Activated CD4-positive, alpha-beta T cell treated with anti-CD3 and anti-CD28 coated beads for 36 hours (primary cell): Measurements from ENCODE around the gene CAB39L. TPM values are rescaled to one million over a fixed set of nuclear protein-coding genes. Genes with fewer than 3 reads are reported as not detected.

ENCODE experiments used
- ATAC-seq: fragments of 200-7000 bp; cut with Tn5 transposase; one replicate; pipeline ENCODE4 v1.10.0; 2021; ENCODE audit warnings: mild to moderate bottlenecking, moderate library complexity
- CTCF ChIA-PET: fragments of 350-600 bp; sonication (Branson Sonifier 250); formaldehyde crosslinking; loops from one replicate; lab custom pipeline; 2021; ENCODE audit warnings: antibody characterized with exemption; lab: Charles Lee
- POLR2A ChIA-PET: fragments of 350-600 bp; sonication (Branson Sonifier 250); formaldehyde crosslinking; loops from one replicate; lab custom pipeline; 2021; ENCODE audit warnings: antibody characterized with exemption, inconsistent platforms; lab: Charles Lee
- DNase-seq: peaks from one replicate; pipeline ENCODE4 v3.0.0-alpha.2; 2020
- H3K27ac Mint-ChIP-seq: one replicate; pipeline ENCODE4 v1.8.0; 2021; ENCODE audit warnings: mixed read lengths
- H3K27me3 Mint-ChIP-seq: one replicate; pipeline ENCODE4 v1.8.0; 2021; ENCODE audit warnings: mixed read lengths
- H3K36me3 Mint-ChIP-seq: one replicate; pipeline ENCODE4 v1.8.0; 2021; ENCODE audit warnings: low read depth, mixed read lengths
- H3K4me1 Mint-ChIP-seq: one replicate; pipeline ENCODE4 v1.8.0; 2021; ENCODE audit warnings: mixed read lengths
- H3K4me3 Mint-ChIP-seq: one replicate; pipeline ENCODE4 v1.8.0; 2021; ENCODE audit warnings: mild to moderate bottlenecking, moderate library complexity, mixed read lengths
- H3K9me3 Mint-ChIP-seq: one replicate; pipeline ENCODE4 v1.8.0; 2021; ENCODE audit warnings: low read depth, mixed read lengths
- intact Hi-C, 2 experiments: fragments of 100-400 bp; cut with DNase I in 1 of 2; cut with micrococcal nuclease in 1 of 2; formaldehyde crosslinking; loops; one replicate each; pipeline versions ENCODE4 v1.14.2 to v1.15.1; 2022 to 2024; cut with DNase I, micrococcal nuclease
- total RNA-seq, 2 experiments: library from RNA; stranded (reverse); gene quantifications; one replicate each; pipeline ENCODE4 v1.2.3, GENCODE V29; 2021

The CAB39L gene
- total RNA-seq, 2 experiments from 2014 or later = 4.8 to 5.7 TPM

GRCh38 chr13:49368688-49369087 is 75.2 kb downstream of the CAB39L start:
- DNase-seq (no peak), ATAC-seq (no peak)
- no peak overlapping the region for H3K27ac Mint-ChIP-seq
- H3K4me3 Mint-ChIP-seq = no peak overlapping the region
- peaks cover 19% of the 10 kb centered on the region for H3K4me1 Mint-ChIP-seq
- intact Hi-C loops = no loop called here
- H3K36me3 Mint-ChIP-seq = peaks cover 5% of the 10 kb centered on the region
- peaks cover 2% of the 10 kb centered on the region for H3K27me3 Mint-ChIP-seq
- CTCF ChIA-PET = no interaction called here
- POLR2A ChIA-PET = no interaction called here
- peaks cover 7% of the 10 kb centered on the region for H3K9me3 Mint-ChIP-seq

- POLR2A ChIA-PET = no interaction called here
Measured at GRCh38 chr13:49367640-49368422, 76.0 kb downstream of the CAB39L start.

GRCh38 chr13:49366841-49367240 is 77.0 kb downstream of the CAB39L start:
- no peak overlapping the region for H3K4me3 Mint-ChIP-seq
- no peak for ATAC-seq
- CTCF ChIA-PET = no interaction called here

More at GRCh38 chr13:49367640-49368422, 76.0 kb downstream of the CAB39L start:
- no peak overlapping the region for H3K4me3 Mint-ChIP-seq
- intact Hi-C loops = no loop called here
- DNase-seq (no peak), ATAC-seq (no peak)
- CTCF ChIA-PET = interaction anchor here (0.6 to 1.1 kb wide), 3 partner anchors 130 to 392 kb away, joined by 3 read pairs; no protein-coding TSS in a partner anchor
- H3K4me1 Mint-ChIP-seq = peaks cover 16% of the 10 kb centered on the region
- no peak overlapping the region for H3K27ac Mint-ChIP-seq
- peaks cover 9% of the 10 kb centered on the region for H3K9me3 Mint-ChIP-seq
- peaks cover 2% of the 10 kb centered on the region for H3K27me3 Mint-ChIP-seq
- H3K36me3 Mint-ChIP-seq = peaks cover 5% of the 10 kb centered on the region

GRCh38 chr13:49357694-49358093 is 86.2 kb downstream of the CAB39L start:
- Mint-ChIP-seq H3K4me1 (no peaks in the 10 kb centered on the region), H3K9me3 (peaks cover 4% of the 10 kb centered on the region), H3K4me3 (no peak overlapping the region), H3K36me3 (peaks cover 9% of the 10 kb centered on the region), H3K27ac (no peak overlapping the region), H3K27me3 (no peaks in the 10 kb centered on the region)
- ATAC-seq (no peak), DNase-seq (no peak)
- CTCF ChIA-PET = no interaction called here
- POLR2A ChIA-PET = no interaction called here
- intact Hi-C loops = no loop called here

More at GRCh38 chr13:49366841-49367240, 77.0 kb downstream of the CAB39L start:
- H3K27me3 Mint-ChIP-seq = peaks cover 2% of the 10 kb centered on the region
- H3K36me3 Mint-ChIP-seq = peaks cover 7% of the 10 kb centered on the region
- H3K9me3 Mint-ChIP-seq = peaks cover 14% of the 10 kb centered on the region
- H3K4me1 Mint-ChIP-seq = peaks cover 6% of the 10 kb centered on the region
- POLR2A ChIA-PET = no interaction called here
- intact Hi-C loops = no loop called here
- H3K27ac Mint-ChIP-seq = no peak overlapping the region
- no peak for DNase-seq

GRCh38 chr13:49356223-49356622 is 87.6 kb downstream of the CAB39L start:
- H3K4me1 Mint-ChIP-seq = peaks cover 4% of the 10 kb centered on the region
- ATAC-seq (no peak), DNase-seq (no peak)
- no peak overlapping the region for H3K4me3 Mint-ChIP-seq
- H3K27me3 Mint-ChIP-seq = no peaks in the 10 kb centered on the region
- peaks cover 8% of the 10 kb centered on the region for H3K36me3 Mint-ChIP-seq
- intact Hi-C loops = no loop called here
- H3K27ac Mint-ChIP-seq = no peak overlapping the region
- POLR2A ChIA-PET = no interaction called here
- CTCF ChIA-PET = no interaction called here
- no peaks in the 10 kb centered on the region for H3K9me3 Mint-ChIP-seq

GRCh38 chr13:49354719-49355118 is 89.1 kb downstream of the CAB39L start:
- H3K27me3 Mint-ChIP-seq = no peaks in the 10 kb centered on the region
- POLR2A ChIA-PET = no interaction called here
- H3K4me3 Mint-ChIP-seq = no peak overlapping the region
- intact Hi-C loops = no loop called here
- peaks cover 8% of the 10 kb centered on the region for H3K36me3 Mint-ChIP-seq
- H3K9me3 Mint-ChIP-seq = no peaks in the 10 kb centered on the region
- CTCF ChIA-PET = no interaction called here
- DNase-seq (no peak), ATAC-seq (no peak)
- peaks cover 6% of the 10 kb centered on the region for H3K4me1 Mint-ChIP-seq
- H3K27ac Mint-ChIP-seq = no peak overlapping the region

GRCh38 chr13:49353908-49354307 is 90.0 kb downstream of the CAB39L start:
- H3K4me1 Mint-ChIP-seq = peaks cover 7% of the 10 kb centered on the region
- H3K27me3 Mint-ChIP-seq = no peaks in the 10 kb centered on the region
- H3K4me3 Mint-ChIP-seq = no peak overlapping the region
- no peaks in the 10 kb centered on the region for H3K9me3 Mint-ChIP-seq
- peaks cover 7% of the 10 kb centered on the region for H3K36me3 Mint-ChIP-seq
- ChIA-PET CTCF (no interaction called here), POLR2A (no interaction called here)
- ATAC-seq (no peak), DNase-seq (no peak)
- H3K27ac Mint-ChIP-seq = no peak overlapping the region
- intact Hi-C loops = no loop called here

- intact Hi-C loops = no loop called here
- CTCF ChIA-PET = no interaction called here
- POLR2A ChIA-PET = no interaction called here
- Mint-ChIP-seq H3K4me1 (peaks cover 7% of the 10 kb centered on the region), H3K9me3 (no peaks in the 10 kb centered on the region), H3K27ac (no peak overlapping the region), H3K4me3 (no peak overlapping the region), H3K27me3 (no peaks in the 10 kb centered on the region), H3K36me3 (peaks cover 1% of the 10 kb centered on the region)
- ATAC-seq (peak; percentile 9), DNase-seq (no peak)
Measured at GRCh38 chr13:49351871-49352270, 92.0 kb downstream of the CAB39L start.

- ATAC-seq = no peak
- no peak overlapping the region for H3K4me3 Mint-ChIP-seq
- DNase-seq = no peak
- intact Hi-C loops = no loop called here
- peaks cover 1% of the 10 kb centered on the region for H3K36me3 Mint-ChIP-seq
- H3K27me3 Mint-ChIP-seq = no peaks in the 10 kb centered on the region
- POLR2A ChIA-PET = no interaction called here
- CTCF ChIA-PET = no interaction called here
- H3K27ac Mint-ChIP-seq = no peak overlapping the region
- H3K9me3 Mint-ChIP-seq = no peaks in the 10 kb centered on the region
- peaks cover 10% of the 10 kb centered on the region for H3K4me1 Mint-ChIP-seq
Measured at GRCh38 chr13:49348751-49349150, 95.1 kb downstream of the CAB39L start.

- Mint-ChIP-seq H3K9me3 (no peaks in the 10 kb centered on the region), H3K4me1 (peaks cover 16% of the 10 kb centered on the region), H3K4me3 (no peak overlapping the region), H3K27ac (no peak overlapping the region), H3K36me3 (peaks cover 1% of the 10 kb centered on the region), H3K27me3 (no peaks in the 10 kb centered on the region)
- ATAC-seq (no peak), DNase-seq (no peak)
- ChIA-PET POLR2A (no interaction called here), CTCF (interaction anchor here (1.1 kb wide), 1 partner anchor 378 kb away, joined by 3 read pairs; no protein-coding TSS in a partner anchor)
- intact Hi-C loops = no loop called here
Measured at GRCh38 chr13:49347650-49348385, 96.0 kb downstream of the CAB39L start.

- Mint-ChIP-seq H3K4me3 (no peak overlapping the region), H3K36me3 (peaks cover 1% of the 10 kb centered on the region), H3K27ac (no peak overlapping the region), H3K9me3 (no peaks in the 10 kb centered on the region), H3K27me3 (no peaks in the 10 kb centered on the region), H3K4me1 (peaks cover 12% of the 10 kb centered on the region)
- ChIA-PET CTCF (no interaction called here), POLR2A (no interaction called here)
- intact Hi-C loops = no loop called here
- no peak for DNase-seq
- no peak for ATAC-seq
Measured at GRCh38 chr13:49346460-49346859, 97.4 kb downstream of the CAB39L start.

- no peak for DNase-seq
- ChIA-PET CTCF (interaction anchor here (0.7 to 1.0 kb wide), 2 partner anchors 93 to 579 kb away, joined by 3 read pairs; no protein-coding TSS in a partner anchor), POLR2A (no interaction called here)
- no peak for ATAC-seq
- Mint-ChIP-seq H3K36me3 (no peaks in the 10 kb centered on the region), H3K27me3 (no peaks in the 10 kb centered on the region), H3K4me1 (peaks cover 9% of the 10 kb centered on the region), H3K9me3 (no peaks in the 10 kb centered on the region), H3K27ac (no peak overlapping the region), H3K4me3 (no peak overlapping the region)
- intact Hi-C loops = no loop called here
Measured at GRCh38 chr13:49343731-49344130, 100.1 kb downstream of the CAB39L start.
